OCI-M1 (cell line): ENCODE measurements around the gene RTTN.
"Not testable (repeated sequence)": the region's sequence is repeated elsewhere in the genome, so short reads cannot be mapped to it uniquely, and the experiment has no call there.

Experiments used
- DNase-seq: peaks from one replicate; lab custom pipeline; 2025; lab: John Stamatoyannopoulos, UW

RTTN gene, protein sequence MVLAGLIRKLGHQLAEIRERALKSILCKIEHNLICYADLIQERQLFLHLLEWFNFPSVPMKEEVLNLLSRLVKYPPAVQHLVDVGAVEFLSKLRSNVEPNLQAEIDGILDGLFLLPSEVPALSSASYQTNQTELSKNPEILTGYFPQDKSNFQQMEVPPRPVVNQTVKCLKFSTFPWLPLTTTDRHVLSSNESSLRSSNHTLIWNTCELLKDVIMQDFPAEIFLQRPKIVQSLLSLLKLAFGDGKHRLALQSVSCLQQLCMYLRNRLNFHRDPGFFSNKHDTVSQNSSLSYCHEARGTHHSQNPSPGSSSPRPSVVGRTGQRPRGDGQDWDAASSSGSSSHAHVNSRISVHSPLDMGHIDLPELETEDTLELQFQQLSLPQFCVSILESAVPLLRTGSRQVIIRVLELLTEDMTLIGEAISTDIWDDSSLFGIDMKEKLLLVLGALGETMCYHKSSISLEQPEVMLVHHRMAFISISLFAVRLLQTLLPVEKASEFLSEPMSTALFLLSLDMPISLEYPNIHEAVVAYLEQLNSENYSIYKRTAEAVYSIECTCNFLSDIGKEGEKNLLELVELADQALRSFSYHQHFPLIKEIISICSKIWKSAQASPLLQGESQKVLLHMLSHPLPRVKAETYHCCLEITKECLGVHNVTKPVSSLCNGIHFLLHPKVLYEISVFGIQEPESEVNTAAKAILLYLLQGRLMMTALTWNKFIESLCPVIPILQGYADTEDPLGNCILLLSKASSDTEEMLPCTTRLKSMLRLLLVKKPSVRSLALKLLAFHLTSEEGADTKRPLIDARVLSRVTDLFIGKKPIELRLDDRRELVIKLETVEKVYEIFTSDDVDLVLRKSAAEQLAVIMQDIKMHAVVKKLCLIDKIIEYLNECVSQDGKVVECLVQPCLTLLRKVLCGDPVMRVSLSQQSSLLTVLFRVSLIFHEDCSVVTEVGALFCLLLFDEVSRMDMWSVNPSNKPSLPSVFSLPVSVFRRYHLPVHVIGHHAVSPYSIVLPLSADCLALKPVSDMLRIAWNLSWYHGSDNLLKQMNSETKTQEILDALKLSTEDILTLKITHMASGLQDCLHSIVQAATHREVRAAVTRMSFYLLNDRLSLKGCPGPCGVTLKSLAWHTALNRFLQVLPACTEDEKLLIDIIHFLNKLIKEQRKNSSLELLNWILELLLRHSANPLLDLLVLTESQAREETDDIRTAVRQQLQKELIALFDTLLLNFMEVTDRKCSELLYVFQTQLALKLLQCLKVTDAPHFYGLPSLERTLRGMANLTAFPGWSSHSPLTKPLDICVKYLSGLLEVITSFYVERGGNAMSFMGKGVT (N-terminal part only)

DNA sequence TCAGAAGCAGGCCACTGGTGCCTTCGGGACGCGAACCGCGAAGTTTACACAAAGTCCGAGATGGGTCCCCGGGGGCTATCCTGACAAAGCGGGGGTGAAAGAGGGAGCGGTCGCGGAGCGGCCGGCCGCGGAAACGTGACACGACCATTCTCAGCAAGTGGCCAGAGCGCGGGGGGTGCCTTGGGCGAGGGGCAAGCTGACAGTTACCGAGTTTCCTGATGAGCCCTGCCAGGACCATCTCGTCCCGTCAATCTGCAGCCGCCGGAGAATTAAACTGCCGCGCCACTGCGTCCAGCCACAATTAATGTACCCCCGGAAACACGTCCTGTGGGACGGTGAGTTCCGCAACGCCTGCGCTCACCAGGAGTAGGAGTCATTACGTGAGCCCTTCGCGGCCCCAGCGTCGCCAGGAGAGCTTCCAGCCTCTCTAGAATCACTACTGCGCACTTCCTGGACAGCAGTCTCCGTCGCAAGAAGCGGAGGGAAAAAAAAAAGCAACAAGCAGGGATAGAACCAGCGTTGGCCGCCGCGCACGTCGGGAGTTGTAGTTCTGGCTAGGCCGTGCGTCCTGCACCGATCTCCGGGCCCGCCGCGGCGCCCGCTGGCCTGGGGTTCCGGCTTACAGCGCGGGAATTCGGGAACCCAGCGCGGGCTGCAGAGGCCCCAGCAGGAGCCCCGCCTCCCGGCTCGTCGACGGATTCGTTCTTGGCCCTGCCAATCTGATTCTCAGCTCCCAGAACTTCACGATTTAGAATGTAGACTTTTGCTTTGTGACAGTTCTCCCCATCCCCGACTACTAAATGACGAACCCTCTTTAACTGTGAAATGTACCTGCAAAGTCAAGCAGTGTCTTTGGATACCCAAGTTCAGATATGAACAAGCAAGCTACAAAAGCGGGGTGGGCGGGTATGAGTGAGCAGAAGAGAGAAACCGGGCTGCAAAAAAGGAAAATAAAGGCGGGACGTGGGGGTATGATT, at the start of gene RTTN:
Gene RTTN (minus strand): TSS at position 267 of the 977 bp plus-strand sequence. CDS start 29 bp downstream, at position 238.
- peak; percentile 96 for DNase-seq

DNA sequence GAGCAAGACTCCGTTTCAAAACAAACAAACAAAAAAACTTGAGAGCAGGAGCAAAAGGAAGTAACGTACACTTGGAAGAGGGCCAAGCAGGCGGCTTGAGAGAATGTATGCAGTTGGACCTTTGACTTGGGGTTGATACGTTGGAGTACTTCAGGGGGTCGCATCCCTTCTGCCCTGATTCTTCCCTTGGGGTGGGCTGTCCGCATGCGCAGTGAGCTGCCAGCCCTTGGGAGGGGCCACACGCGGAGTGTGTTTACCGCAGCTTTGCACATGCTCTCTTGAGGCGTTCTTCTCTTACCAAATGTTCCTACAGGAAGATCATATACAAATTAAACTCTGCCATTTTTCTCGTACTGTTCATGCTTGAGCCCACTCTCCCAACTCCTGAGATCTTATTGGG, 45.3 kb upstream of the RTTN start:
- no peak for DNase-seq

DNA sequence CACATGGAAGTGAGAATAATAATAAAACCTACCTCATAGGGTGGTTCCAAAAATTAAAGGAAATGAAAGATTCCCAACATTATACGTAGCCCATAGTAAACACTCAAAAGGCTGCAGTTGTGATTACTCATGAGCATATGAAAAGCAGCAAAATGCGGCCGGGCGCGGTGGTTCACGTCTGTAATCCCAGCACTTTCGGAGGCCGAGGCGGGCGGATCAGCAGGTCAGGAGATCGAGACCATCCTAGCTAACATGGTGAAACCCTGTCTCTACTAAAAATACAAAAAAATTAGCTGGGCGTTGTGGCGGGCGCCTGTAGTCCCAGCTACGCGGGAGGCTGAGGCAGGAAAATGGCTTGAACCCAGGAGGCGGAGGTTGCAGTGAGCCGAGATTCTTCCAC, 44.4 kb upstream of the RTTN start:
- DNase-seq: not testable (repeated sequence)

DNA sequence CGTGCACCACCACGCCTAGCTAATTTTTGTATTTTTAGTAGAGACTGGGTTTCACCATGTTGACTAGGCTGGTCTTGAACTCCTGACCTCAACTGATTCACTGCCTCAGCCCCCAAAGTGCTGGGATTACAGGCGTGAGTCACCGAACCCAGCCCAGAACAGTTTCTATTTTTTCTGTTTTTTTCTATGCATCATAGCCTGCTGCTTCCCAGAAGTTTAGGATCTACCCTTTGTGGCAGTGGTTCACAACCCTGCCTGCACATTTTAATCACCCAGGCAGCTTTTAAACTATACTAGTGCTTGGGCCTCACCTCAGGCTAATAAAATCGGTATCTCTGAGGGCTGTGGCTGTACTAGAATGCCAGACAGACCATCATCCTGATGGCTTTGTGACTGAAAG, 43.6 kb upstream of the RTTN start:
- DNase-seq: no peak

DNA sequence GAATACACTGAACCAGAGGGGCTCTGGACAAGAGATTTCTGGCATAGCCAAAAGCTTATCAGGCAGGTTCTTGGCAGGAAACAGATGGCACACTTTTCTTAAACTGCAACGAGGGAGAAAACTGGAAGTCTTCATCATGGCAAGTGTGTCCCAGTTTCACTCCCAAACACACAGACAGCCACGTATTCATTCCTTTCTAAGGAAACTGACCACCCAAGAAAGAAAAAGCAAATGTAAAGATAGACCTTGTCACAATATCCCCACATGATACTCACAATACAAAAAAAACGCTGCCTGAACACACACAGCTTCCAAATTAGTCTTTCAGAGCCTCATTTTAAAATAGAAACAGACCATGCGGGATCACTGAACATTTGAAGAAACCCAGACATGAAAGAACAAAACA, 40.6 kb upstream of the RTTN start:
- DNase-seq: peak; percentile 5

DNA sequence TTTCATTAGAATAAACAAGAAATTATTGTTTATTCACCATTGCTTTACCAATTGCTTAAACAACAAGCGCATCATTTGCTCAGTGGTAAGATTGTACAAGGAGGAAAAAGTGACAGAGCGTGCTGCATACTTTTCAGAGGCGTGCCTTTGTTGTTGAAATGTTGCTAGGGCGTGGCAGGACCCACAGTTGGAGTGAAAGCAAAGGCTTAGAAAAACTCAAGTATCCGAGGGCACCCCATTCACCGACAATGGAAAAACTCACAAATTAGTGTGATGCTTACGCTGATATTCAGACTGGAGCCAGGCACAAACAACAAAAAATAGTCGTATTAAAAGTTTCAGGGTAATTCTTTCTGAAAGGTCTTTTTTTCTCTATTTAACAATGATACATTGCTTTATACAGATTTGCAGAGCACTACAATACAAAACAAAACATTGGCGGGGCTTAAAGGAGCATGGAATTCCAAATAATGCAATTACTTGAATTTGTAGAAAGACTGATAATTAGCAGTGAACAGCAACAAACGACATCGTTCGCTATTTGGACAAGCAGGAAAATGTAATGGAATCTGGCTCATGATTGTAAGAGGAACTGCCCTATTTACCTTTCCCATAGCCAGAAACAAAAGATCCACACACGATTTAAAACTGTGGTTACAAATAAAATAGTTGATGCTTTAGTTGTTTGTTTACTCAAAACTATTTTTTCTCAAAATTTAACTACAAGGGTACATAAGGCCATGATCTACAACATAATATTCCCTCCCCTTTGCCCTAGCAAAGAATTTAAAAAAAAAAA, 37.8 kb upstream of the RTTN start:
- DNase-seq: no peak

DNA sequence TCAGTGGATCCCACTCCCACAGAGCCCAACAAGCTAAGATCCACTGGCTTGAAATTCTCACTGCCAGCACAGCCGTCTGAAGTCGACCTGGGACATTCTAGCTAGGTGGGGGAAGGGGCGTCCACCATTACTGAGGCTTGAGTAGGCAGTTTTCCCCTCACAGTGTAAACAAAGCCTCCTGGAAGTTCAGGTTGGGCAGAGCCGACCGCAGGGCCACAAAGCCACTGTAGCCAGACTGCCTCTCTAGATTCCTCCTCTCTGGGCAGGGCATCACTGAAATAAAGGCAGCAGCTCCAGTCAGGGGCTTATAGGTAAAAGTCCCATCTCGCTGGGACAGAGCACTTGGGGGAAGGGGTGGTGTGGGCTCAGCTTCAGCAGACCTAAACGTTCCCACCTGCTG, 31.4 kb upstream of the RTTN start:
- not testable (repeated sequence) for DNase-seq

DNA sequence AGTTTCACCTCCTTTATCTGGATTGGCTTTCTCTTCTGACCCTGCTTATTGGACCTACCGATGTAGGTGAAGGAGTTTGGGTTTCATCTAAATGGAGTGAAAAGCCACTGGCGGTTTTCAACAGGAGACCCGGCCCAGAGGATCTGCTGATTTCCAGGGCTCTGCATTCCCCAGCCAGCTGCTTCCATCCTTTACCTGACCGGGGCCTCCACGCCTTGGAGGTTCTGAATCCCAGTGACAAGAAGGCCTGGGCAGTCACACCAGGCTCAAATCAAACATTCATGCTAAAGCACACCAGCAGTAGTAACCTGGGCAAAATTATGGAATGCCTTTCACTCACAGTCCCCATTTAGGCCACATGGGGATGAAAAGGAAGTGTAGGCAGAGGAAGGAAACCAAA, 30.0 kb upstream of the RTTN start:
- DNase-seq: no peak

DNA sequence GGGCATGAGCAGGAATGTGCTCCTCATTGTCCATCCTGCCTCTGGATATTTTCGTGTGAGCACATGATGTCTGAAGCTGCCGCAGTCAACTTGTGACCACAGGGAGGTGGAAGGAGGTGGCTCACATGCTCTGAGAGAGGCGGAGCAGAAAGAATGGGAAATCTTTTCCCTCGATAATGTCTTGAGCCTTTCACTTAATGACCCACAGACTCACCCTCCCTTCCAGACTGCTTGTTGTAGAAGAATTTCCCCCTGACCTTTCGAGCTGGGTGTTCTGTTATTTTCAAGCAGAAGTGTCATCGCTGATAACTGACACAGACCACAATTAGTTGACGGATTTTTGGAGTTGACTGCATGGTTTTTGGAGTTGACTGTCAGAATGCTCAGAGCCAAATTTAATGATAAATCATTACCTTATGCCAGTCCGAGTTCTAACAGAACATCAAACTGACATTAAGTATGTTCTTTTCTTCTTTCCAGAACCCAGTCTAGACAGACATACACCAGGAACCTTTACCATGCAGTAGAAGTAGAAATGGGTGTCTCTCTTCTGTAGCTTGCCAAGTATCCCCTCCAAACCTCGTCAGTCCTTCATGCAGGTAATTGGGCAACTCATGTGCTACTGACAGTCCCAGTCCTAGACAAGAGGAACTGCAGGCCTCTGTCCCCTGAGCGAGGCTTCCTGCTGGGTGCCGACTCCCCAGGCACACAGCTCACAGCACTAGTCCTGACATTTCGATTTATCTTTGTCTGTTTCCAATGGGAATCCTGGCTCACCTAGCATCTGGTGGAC, 29.4 kb upstream of the RTTN start:
- DNase-seq: peak; percentile 84

DNA sequence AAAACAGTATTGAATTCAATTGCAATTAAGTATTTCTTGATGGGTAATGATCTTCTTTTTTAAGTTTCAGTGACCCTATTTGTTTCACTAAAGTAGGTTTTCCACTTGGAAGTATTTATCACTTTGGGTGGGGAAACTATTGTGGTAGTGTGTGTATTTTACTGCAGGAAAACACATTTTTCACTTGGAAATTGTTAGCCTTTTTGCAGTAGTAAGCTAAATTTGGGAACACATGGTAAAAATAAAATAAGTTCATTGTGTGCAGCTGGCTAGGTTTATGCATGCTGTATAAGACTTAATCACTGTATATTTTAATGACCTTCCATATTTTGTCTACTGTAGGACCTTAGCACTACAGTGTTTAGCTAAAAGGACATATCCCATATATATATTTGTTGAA, 28.5 kb upstream of the RTTN start:
- DNase-seq: no peak

DNA sequence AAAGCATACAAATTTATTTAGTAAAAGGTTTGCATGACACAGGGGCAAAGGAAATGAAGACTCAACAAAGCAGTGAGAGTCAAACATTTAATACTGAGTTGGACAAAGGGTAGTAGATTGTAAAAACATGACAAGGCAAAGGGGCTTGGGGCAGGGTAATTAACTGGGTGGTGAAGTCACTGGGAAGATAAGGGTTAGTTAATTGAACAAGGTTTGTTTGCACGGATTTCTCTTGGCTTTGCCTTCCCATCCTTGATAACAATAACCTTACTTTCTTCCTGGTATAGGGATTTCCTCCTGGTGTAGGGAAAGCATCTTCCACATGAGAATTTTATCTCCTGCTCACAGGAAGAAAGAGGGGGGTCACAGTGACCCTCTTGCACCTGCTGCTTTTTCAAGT, 26.8 kb upstream of the RTTN start:
- DNase-seq: no peak

DNA sequence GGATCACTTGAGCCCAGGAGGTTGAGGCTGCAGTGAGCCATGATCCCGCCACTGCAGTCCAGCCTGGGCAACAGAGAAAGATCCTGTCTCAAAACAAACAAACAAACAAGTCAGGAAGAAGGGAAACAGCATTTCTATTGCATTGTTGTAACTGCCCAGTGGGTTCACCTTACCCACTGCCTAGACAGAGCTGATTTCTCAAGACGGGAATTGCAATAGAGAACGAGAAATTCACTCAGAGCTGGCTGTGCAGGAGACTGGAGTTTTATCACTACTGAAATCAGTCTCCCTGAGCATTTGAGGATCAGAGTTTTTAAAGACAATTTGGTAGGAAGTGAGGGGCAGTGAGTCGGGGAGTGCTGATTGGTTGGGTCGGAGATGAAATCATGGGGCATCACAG, 24.2 kb upstream of the RTTN start:
- DNase-seq: no peak

DNA sequence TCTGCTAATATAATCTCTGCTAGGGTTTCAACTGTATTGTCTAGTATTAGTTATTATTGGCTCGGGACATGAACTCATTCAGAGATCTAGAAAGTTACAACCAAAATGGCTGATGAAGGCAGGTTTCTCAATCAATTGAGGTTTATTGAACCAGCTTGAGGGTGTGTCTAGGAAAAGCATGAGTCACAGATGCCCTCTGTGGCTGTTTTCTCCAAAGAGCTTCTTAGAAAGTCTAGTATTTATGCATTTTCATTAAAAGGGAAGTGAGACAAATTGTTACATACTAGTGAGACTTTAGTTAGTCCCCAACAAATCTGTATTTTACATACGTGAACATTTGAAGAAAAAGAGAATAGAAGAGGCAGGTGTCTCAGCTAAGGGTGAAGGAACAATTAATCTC, 23.0 kb upstream of the RTTN start:
- DNase-seq: peak; percentile 49

DNA sequence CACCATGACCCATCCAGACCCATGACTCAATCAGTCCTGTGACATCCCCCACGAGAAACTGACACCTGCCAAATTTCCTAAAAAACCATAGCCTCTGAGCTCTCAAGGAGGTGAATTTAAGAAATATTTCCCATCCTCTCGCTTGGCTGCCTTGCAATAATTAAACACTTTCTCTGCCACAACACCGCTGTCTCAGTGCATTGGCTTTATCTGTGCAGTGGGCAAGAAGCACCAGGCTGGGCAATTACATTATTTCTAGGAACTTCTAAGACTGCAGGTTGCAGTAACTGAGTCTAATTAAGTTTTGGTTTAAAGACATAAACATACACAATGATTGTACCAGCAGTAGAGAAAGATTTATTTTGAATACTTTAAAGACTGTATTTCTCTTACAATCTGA, 22.0 kb upstream of the RTTN start:
- peak; percentile 14 for DNase-seq

DNA sequence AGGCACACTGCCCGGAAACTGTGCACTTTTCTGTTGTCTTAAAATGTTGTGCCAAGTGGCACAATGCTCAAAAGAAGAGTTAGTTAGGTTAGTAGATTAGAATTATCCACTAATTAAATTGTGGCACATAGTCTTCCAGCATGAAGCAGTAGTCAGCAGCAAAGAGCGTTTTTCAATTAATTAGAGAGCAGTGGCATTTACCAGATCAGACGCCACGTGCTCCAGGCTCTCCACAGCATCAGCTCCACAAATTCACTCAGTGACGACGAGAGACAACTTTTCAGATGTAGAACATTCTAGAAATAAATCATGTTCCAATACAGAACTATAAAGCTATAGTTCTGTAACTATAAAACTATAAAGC, 16.4 kb upstream of the RTTN start:
- DNase-seq: no peak

DNA sequence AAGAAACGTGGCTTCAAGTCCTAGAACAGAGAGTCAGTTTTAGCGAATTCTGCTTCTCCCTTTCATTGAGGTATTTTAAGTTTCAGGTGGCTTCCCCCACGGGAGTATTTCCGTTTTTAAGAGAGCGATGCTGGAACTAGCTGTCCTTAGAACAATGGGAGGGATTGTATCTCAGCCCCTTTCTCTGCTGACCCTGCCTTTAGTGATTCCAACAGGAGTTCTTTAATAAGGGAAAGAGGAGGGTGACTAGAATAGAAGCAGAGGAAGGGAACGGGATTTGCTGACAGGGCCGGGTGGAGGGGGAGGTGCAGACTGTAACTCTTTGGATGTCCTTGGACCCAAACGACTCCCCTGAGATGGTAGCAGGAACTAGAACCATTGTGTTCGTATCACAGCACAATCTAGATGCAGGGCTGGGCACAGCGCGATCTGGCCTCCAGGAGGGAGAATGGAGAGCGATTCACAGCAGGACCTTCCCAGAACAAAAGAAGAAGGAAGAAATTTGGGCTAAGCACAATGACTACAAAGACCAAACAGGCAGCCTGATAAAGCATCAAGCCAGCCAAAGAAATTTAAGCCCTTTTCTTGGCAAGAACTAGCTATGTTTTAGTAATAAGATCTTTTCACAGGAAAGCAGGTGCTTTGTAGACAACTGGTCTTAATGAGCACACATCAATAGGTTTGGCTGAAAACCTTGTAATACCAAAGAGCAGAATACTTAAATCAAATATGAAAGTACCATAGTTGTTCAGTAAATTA, 15.8 kb upstream of the RTTN start:
- no peak for DNase-seq

DNA sequence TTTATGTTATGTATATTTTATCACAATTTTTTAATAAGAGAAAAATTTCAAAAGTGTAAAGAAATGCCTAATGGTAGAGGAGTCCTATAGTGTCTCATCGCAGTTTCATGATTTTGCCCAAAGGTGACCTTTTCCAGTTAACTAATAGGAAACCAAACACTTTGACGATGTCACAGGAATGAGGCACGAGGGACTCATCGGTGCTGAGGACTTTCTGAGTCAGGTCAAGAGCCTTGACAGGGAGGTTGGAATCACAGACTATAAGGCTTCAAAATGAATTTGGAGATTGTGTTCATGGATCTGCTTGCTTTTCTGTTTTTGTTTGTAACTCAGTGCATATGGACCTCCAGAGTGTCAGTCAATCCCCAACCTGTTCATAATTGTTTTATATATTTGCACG, 15.1 kb upstream of the RTTN start:
- DNase-seq: no peak

DNA sequence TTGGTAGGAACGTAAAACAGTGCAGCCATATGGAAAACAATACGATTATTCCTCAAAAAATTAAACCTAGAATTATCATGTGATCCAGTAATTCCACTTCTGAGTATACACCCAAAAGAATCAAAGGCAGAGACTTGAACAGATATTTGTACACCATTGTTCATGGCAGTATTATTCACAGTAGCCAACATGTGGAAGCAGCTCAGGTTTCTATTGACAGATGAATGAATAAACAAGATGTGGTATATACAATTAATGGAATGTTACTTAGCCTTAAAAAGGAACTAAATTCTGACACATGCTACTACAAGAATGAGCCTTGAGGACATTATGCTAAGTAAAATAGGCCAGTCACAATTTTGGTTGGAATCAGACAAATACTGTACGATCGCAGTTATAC, 14.2 kb upstream of the RTTN start:
- no peak for DNase-seq

DNA sequence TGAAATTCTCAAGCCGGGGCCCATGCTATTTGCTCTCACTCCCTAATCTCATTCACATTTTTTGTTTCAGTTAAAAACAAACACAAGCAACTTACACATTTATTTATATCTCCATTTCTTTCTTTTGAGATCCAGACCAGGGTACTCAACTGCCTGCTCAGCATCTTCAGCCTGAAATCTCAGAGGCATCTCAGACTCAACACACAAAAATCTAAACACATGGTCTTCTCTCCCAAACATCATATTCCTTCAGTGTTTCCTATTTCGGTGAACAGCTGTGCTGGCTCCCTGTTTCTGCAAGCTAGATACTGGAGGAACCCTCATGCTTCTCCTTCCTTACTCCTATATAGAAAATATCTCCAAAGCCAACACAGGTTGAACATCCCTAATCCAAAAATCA, 11.3 kb upstream of the RTTN start:
- no peak for DNase-seq
